GM23248 (cell line): ENCODE data around the gene DIS3L. TPM values are rescaled to one million over a fixed set of nuclear protein-coding genes. Genes with fewer than 3 reads are reported as not detected.
"Not testable (repeated sequence)": the region's sequence is repeated elsewhere in the genome, so short reads cannot be mapped to it uniquely, and the experiment has no call there.

Source experiments
- DNase-seq: peaks from one replicate; pipeline ENCODE4 v3.0.0-alpha.2; 2015
- H2AFZ ChIP-seq: fragments of 200-600 bp; sonication (generic); 2 replicates; pipeline ENCODE4 v1.6.1; 2016; ENCODE audit warnings: antibody characterized with exemption
- H3F3A ChIP-seq: fragments of 200-600 bp; sonication (generic); 2 replicates; pipeline ENCODE4 v1.6.1; 2016; ENCODE audit warnings: mild to moderate bottlenecking, antibody characterized with exemption, mixed run types; ENCODE audit not compliant: insufficient read depth
- H3K27ac ChIP-seq: fragments of 200-600 bp; sonication (generic); 2 replicates; pipeline ENCODE4 v1.5.1; 2016; ENCODE audit warnings: mild to moderate bottlenecking
- H3K27me3 ChIP-seq: fragments of 200-600 bp; sonication (generic); replicated peaks from 2 replicates; pipeline ENCODE4 v1.6.1; 2016; ENCODE audit warnings: mild to moderate bottlenecking; ENCODE audit not compliant: insufficient read depth
- H3K36me3 ChIP-seq: fragments of 200-600 bp; sonication (generic); 2 replicates; pipeline ENCODE4 v1.6.1; 2016; ENCODE audit warnings: low read depth, mild to moderate bottlenecking
- H3K4me1 ChIP-seq: fragments of 200-600 bp; sonication (generic); 2 replicates; pipeline ENCODE4 v1.6.1; 2016; ENCODE audit warnings: mild to moderate bottlenecking; ENCODE audit not compliant: insufficient read depth
- H3K4me2 ChIP-seq: fragments of 200-600 bp; sonication (generic); one replicate; pipeline ENCODE4 v1.6.1; 2016; ENCODE audit warnings: mild to moderate bottlenecking; ENCODE audit not compliant: unreplicated experiment
- H3K4me3 ChIP-seq: fragments of 200-600 bp; sonication (generic); 2 replicates; pipeline ENCODE4 v1.5.1; 2016; ENCODE audit warnings: mild to moderate bottlenecking
- H3K79me2 ChIP-seq: fragments of 200-600 bp; sonication (generic); 2 replicates; pipeline ENCODE4 v1.6.1; 2016; ENCODE audit warnings: mild to moderate bottlenecking; ENCODE audit not compliant: insufficient read depth
- H3K9ac ChIP-seq: fragments of 200-600 bp; sonication (generic); 2 replicates; pipeline ENCODE4 v1.6.1; 2016; ENCODE audit warnings: mild to moderate bottlenecking
- H3K9me2 ChIP-seq: fragments of 200-600 bp; sonication (generic); 2 replicates; pipeline ENCODE4 v1.6.1; 2016; ENCODE audit warnings: mixed run types, mild to moderate bottlenecking, moderate library complexity; ENCODE audit not compliant: insufficient read depth
- H3K9me3 ChIP-seq: fragments of 200-600 bp; sonication (generic); one replicate; pipeline ENCODE4 v1.6.1; 2017; ENCODE audit warnings: low read depth
- H4K20me1 ChIP-seq: fragments of 200-600 bp; sonication (generic); 2 replicates; pipeline ENCODE4 v1.6.0; 2016; ENCODE audit not compliant: insufficient read depth
- EZH2 ChIP-seq: fragments of 200-600 bp; sonication (generic); IDR thresholded peaks from 2 replicates; pipeline ENCODE4 v1.6.1; 2018; ENCODE audit warnings: antibody characterized with exemption, mild to moderate bottlenecking; ENCODE audit not compliant: insufficient read depth, poor library complexity, severe bottlenecking
- EZH2phosphoT487 ChIP-seq: fragments of 200-600 bp; sonication (generic); IDR thresholded peaks from 2 replicates; pipeline ENCODE4 v1.6.1; 2018; ENCODE audit warnings: antibody characterized with exemption, moderate library complexity, mild to moderate bottlenecking, low read depth; ENCODE audit not compliant: insufficient read depth
- WGBS, 2 experiments: methylation state at CpG; one replicate each; pipeline ENCODE4 v1.1.6; 2015 to 2017; ENCODE audit warnings: low lambda C conversion rate in 2 of 2, low coverage in 1 of 2; ENCODE audit errors: missing lambda C conversion rate in 2 of 2; 5-methylcytosine and 5-hydroxymethylcytosine counted together
- in situ Hi-C: fragments of 300-500 bp; cut with MboI; formaldehyde crosslinking; loops from 2 replicates; pipeline ENCODE4 v1.15.0; 2020
- polyA plus RNA-seq: library from polyadenylated mRNA; unstranded; fragments of >200 nt; fragmentation: Nextera tagmentation; extraction: Ambion mirVana; gene quantifications from 2 replicates; pipeline ENCODE4 v1.2.1, GENCODE V29; 2016
- total RNA-seq: library from RNA; depleted of rRNA; stranded (reverse); fragments of >200 nt; shearing (Covaris generic); gene quantifications from 2 replicates; pipeline ENCODE4 v1.2.3, GENCODE V29; 2014; rRNA removed

The DIS3L gene
- total RNA-seq (19.5 and 23.7 TPM in 2 replicates), polyA plus RNA-seq (12.2 and 15.6 TPM in 2 replicates)

DNA sequence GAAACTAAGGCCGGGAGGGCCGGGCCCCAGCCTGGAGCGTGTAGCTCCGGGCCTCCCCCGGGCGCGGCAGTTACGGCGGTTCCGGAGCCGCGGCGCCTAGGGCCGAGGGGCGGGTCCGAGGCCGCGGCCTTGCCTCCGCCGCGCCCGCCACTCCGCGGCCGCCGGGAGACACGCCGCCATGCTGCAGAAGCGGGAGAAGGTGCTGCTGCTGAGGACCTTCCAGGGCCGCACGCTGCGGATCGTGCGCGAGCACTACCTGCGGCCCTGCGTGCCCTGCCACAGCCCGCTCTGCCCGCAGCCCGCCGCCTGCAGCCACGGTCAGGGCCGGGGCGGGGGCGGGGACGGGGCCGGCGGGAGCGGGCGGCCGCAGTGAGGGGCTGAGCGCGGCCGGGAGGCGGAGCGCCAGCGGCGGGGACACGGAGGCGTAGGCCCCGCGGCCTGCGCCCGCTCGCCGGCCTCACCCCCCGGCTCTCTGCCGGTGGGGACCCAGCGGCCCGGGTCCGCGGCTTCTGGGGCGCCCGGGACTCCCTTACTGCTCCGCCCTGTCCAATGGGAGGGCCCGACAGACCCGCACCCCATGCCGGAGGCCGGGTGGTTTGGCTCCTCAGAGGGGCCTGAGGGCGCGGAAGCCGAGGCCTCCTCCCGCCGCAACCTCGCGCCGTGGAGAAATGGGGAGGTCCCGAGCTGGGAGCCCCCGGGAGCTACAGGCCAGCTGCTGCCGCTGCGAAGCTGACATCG lies at the start of gene DIS3L:
Gene DIS3L, plus strand, starts transcription at position 150 of the 738 bp plus-strand sequence. Its CDS starts 29 bp downstream, at position 179.
- Histone ChIP-seq H3F3A (peaks cover 37% of the 10 kb centered on the region), H3K4me1 (peaks cover 21% of the 10 kb centered on the region), H3K4me2 (peak within 1 kb of the TSS; percentile 89), H4K20me1 (no peaks in the 10 kb centered on the region), H3K4me3 (peak within 1 kb of the TSS; percentile 78), H3K27ac (peak within 1 kb of the TSS; percentile 72), H2AFZ (peak within 1 kb of the TSS; percentile 94), H3K9me3 (no peaks in the 10 kb centered on the region), H3K36me3 (no peaks in the 10 kb centered on the region), H3K9me2 (no peaks in the 10 kb centered on the region), H3K27me3 (no peaks in the 10 kb centered on the region), H3K79me2 (0 out of 2 replicates have a peak, but pooled peaks cover 17% of the 10 kb centered on the region), H3K9ac (peak within 1 kb of the TSS; percentile 80)
- no peak for TF ChIP-seq EZH2phosphoT487
- no peak for TF ChIP-seq EZH2
- whole genome bisulfite sequencing, 2 experiments = 1% methylated on average over 53 to 62 of the region's 92 CpGs
- peak; percentile 67 for DNase-seq
- in situ Hi-C loops = no loop called here

GRCh38 chr15:66245832-66246231 lies 47.5 kb upstream of the DIS3L start:
- H3K9me2 ChIP-seq, in situ Hi-C loops, H3F3A ChIP-seq, H3K4me2 ChIP-seq, DNase-seq, H4K20me1 ChIP-seq, H3K27ac ChIP-seq, H3K4me1 ChIP-seq, H3K79me2 ChIP-seq, H3K9ac ChIP-seq, H3K36me3 ChIP-seq, H2AFZ ChIP-seq, H3K4me3 ChIP-seq, H3K9me3 ChIP-seq: not testable (repeated sequence)
- 30 to 34% methylated on average over 5 of the region's 5 CpGs for WGBS, 2 experiments
- H3K27me3 ChIP-seq = peaks cover 59% of the 10 kb centered on the region

GRCh38 chr15:66246937-66247336 lies 46.4 kb upstream of the DIS3L start:
- TF ChIP-seq EZH2 (no peak), EZH2phosphoT487 (no peak)
- in situ Hi-C loops = no loop called here
- no peak for DNase-seq
- no peaks in the 10 kb centered on the region for H3K36me3 ChIP-seq
- H3K9me2 ChIP-seq = no peaks in the 10 kb centered on the region
- H3K4me3 ChIP-seq = no peak overlapping the region
- no peaks in the 10 kb centered on the region for H3K9me3 ChIP-seq
- no peaks in the 10 kb centered on the region for H3F3A ChIP-seq
- H3K79me2 ChIP-seq = no peaks in the 10 kb centered on the region
- H4K20me1 ChIP-seq = no peaks in the 10 kb centered on the region
- H3K27ac ChIP-seq = no peak overlapping the region
- no peak overlapping the region for H3K4me2 ChIP-seq
- H3K9ac ChIP-seq = no peak overlapping the region
- H3K27me3 ChIP-seq = peaks cover 69% of the 10 kb centered on the region
- no peak overlapping the region for H2AFZ ChIP-seq
- H3K4me1 ChIP-seq = no peaks in the 10 kb centered on the region
- WGBS, 2 experiments = 29 to 35% methylated on average over 1 of the region's 1 CpG

- TF ChIP-seq EZH2 = no peak
- no peak for TF ChIP-seq EZH2phosphoT487
- Histone ChIP-seq H3K9me2 (no peaks in the 10 kb centered on the region), H3K27me3 (peaks cover 84% of the 10 kb centered on the region), H3K79me2 (no peaks in the 10 kb centered on the region), H3K4me2 (no peak overlapping the region), H3K9ac (no peak overlapping the region), H2AFZ (no peak overlapping the region), H3K27ac (no peak overlapping the region), H3K4me3 (no peak overlapping the region), H3K36me3 (no peaks in the 10 kb centered on the region), H3F3A (no peaks in the 10 kb centered on the region), H4K20me1 (no peaks in the 10 kb centered on the region), H3K9me3 (no peaks in the 10 kb centered on the region), H3K4me1 (peaks cover 8% of the 10 kb centered on the region)
- 55 to 66% methylated on average over 2 of the region's 2 CpGs for WGBS, 2 experiments
- in situ Hi-C loops = no loop called here
- peak; percentile 14 for DNase-seq
Observed at GRCh38 chr15:66249605-66250174, 43.7 kb upstream of the DIS3L start.
